Measurements from ENCODE around the gene BTBD10.

The BTBD10 gene

GRCh38 chr11:13355191-13355590, 107.8 kb downstream of the BTBD10 start:
- no peak overlapping the region for H2AFZ ChIP-seq (ENCODE audit: low read depth, low read length)

DNA sequence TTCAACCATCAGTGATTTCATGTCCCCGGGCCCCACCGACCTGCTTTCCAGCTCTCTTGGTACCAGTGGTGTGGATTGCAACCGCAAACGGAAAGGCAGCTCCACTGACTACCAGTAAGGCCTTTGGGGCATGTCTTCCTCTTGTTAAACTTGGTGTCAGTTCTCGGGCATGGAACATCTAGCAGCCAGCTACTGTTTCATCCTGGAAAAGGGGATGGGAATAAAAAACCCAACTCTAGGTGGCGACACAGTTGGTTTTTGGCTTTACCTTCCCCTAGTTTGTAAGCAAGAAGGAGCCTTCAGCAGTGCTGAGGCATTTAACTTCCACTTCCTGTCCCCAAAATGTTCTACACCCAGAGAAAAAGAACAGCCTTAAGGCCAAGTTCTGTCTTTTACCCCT, 108.7 kb downstream of the BTBD10 start:
- H3K27ac ChIP-seq (ENCODE audit: low read length) = no peak overlapping the region
- H3K79me2 ChIP-seq (ENCODE audit: low read length) = no peaks in the 10 kb centered on the region
- no peaks in the 10 kb centered on the region for H3K36me3 ChIP-seq (replicated peaks; ENCODE audit: low read depth, low read length)
- TF ChIP-seq CTCF (IDR thresholded peaks at IDR 0.05; ENCODE audit: low read depth, low read length) (peak; percentile 33; the same call in 1 of the 2 replicates), EZH2phosphoT487 (IDR thresholded peaks at IDR 0.05; ENCODE audit: low read depth) (no peak)
- H3K4me2 ChIP-seq (ENCODE audit: low read length) = no peak overlapping the region
- no peak overlapping the region for H3K4me3 ChIP-seq (ENCODE audit: low read length)
- H3K27me3 ChIP-seq (ENCODE audit: low read depth, low read length) = peaks cover 5% of the 10 kb centered on the region; the same call in 1 of the 2 replicates
- no peaks in the 10 kb centered on the region for H3K4me1 ChIP-seq (ENCODE audit: low read length)
- no peak overlapping the region for H2AFZ ChIP-seq (ENCODE audit: low read depth, low read length)
- no peaks in the 10 kb centered on the region for H4K20me1 ChIP-seq (ENCODE audit: insufficient read depth, low read length)
- no peaks in the 10 kb centered on the region for H3K9me3 ChIP-seq (ENCODE audit: insufficient read depth, low read length)
- no peak overlapping the region for H3K9ac ChIP-seq (ENCODE audit: low read length)

More at GRCh38 chr11:13355191-13355590, 107.8 kb downstream of the BTBD10 start:
- Histone ChIP-seq H3K27me3 (ENCODE audit: low read depth, low read length) (no peaks in the 10 kb centered on the region; the same call in 1 of the 2 replicates), H3K79me2 (ENCODE audit: low read length) (no peaks in the 10 kb centered on the region), H3K9ac (ENCODE audit: low read length) (no peak overlapping the region), H3K9me3 (ENCODE audit: insufficient read depth, low read length) (no peaks in the 10 kb centered on the region), H3K4me1 (ENCODE audit: low read length) (no peaks in the 10 kb centered on the region), H3K27ac (ENCODE audit: low read length) (no peak overlapping the region), H3K4me3 (ENCODE audit: low read length) (no peak overlapping the region), H3K4me2 (ENCODE audit: low read length) (no peak overlapping the region), H4K20me1 (ENCODE audit: insufficient read depth, low read length) (no peaks in the 10 kb centered on the region), H3K36me3 (replicated peaks; ENCODE audit: low read depth, low read length) (no peaks in the 10 kb centered on the region)
- TF ChIP-seq EZH2phosphoT487 (IDR thresholded peaks at IDR 0.05; ENCODE audit: low read depth) = no peak
- TF ChIP-seq CTCF (IDR thresholded peaks at IDR 0.05; ENCODE audit: low read depth, low read length) = no peak

- TF ChIP-seq EZH2phosphoT487 (IDR thresholded peaks at IDR 0.05; ENCODE audit: low read depth) = no peak
- Histone ChIP-seq H3K4me2 (ENCODE audit: low read length) (no peak overlapping the region), H3K79me2 (ENCODE audit: low read length) (no peaks in the 10 kb centered on the region), H3K9me3 (ENCODE audit: insufficient read depth, low read length) (no peaks in the 10 kb centered on the region), H3K4me3 (ENCODE audit: low read length) (no peak overlapping the region), H4K20me1 (ENCODE audit: insufficient read depth, low read length) (no peaks in the 10 kb centered on the region), H3K27ac (ENCODE audit: low read length) (no peak overlapping the region), H3K9ac (ENCODE audit: low read length) (no peak overlapping the region), H3K27me3 (ENCODE audit: low read depth, low read length) (peaks cover 12% of the 10 kb centered on the region), H2AFZ (ENCODE audit: low read depth, low read length) (no peak overlapping the region), H3K36me3 (replicated peaks; ENCODE audit: low read depth, low read length) (no peaks in the 10 kb centered on the region), H3K4me1 (ENCODE audit: low read length) (no peaks in the 10 kb centered on the region)
Observed at GRCh38 chr11:13352711-13353110, 110.3 kb downstream of the BTBD10 start.

DNA sequence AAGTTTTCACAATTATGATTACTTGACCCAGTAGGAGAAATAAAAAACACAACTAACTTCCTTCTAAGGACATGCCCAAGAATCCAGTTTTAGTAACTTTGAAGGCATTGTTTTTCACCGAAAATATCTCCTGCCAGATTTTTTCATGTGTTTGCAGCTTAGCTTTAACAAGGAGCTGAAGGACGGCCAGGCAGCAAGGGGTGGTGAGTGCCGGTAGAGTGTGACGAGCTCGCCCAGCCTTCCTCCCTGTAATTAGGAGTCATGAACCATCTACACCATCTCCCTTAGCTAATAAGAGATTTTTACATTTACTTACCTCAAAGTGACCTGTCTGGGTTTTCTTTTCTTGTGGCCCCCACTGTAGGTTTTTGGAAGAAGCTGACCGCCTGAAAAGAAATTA, 113.4 kb downstream of the BTBD10 start:
- no peak overlapping the region for H3K4me3 ChIP-seq (ENCODE audit: low read length)
- H4K20me1 ChIP-seq (ENCODE audit: insufficient read depth, low read length) = no peaks in the 10 kb centered on the region
- no peaks in the 10 kb centered on the region for H3K4me1 ChIP-seq (ENCODE audit: low read length)
- H3K9ac ChIP-seq (ENCODE audit: low read length) = no peak overlapping the region
- H3K27ac ChIP-seq (ENCODE audit: low read length) = no peak overlapping the region
- H3K9me3 ChIP-seq (ENCODE audit: insufficient read depth, low read length) = no peaks in the 10 kb centered on the region
- peaks cover 12% of the 10 kb centered on the region for H3K27me3 ChIP-seq (ENCODE audit: low read depth, low read length)
- no peaks in the 10 kb centered on the region for H3K79me2 ChIP-seq (ENCODE audit: low read length)
- no peaks in the 10 kb centered on the region for H3K36me3 ChIP-seq (replicated peaks; ENCODE audit: low read depth, low read length)
- no peak for TF ChIP-seq CTCF (IDR thresholded peaks at IDR 0.05; ENCODE audit: low read depth, low read length)
- TF ChIP-seq EZH2phosphoT487 (IDR thresholded peaks at IDR 0.05; ENCODE audit: low read depth) = no peak
- H3K4me2 ChIP-seq (ENCODE audit: low read length) = no peak overlapping the region
- no peak overlapping the region for H2AFZ ChIP-seq (ENCODE audit: low read depth, low read length)

- TF ChIP-seq EZH2phosphoT487 (IDR thresholded peaks at IDR 0.05; ENCODE audit: low read depth) (no peak), CTCF (IDR thresholded peaks at IDR 0.05; ENCODE audit: low read depth, low read length) (no peak)
- Histone ChIP-seq H3K27ac (ENCODE audit: low read length) (no peak overlapping the region), H3K27me3 (ENCODE audit: low read depth, low read length) (peaks cover 12% of the 10 kb centered on the region), H3K79me2 (ENCODE audit: low read length) (no peaks in the 10 kb centered on the region), H3K4me2 (ENCODE audit: low read length) (no peak overlapping the region), H2AFZ (ENCODE audit: low read depth, low read length) (no peak overlapping the region), H3K4me3 (ENCODE audit: low read length) (no peak overlapping the region), H3K9ac (ENCODE audit: low read length) (no peak overlapping the region), H3K4me1 (ENCODE audit: low read length) (no peaks in the 10 kb centered on the region), H3K9me3 (ENCODE audit: insufficient read depth, low read length) (no peaks in the 10 kb centered on the region), H3K36me3 (replicated peaks; ENCODE audit: low read depth, low read length) (no peaks in the 10 kb centered on the region), H4K20me1 (ENCODE audit: insufficient read depth, low read length) (no peaks in the 10 kb centered on the region)
Observed at GRCh38 chr11:13349046-13349445, 114.0 kb downstream of the BTBD10 start.

Measured in OCI-LY3 (cell line).